Fibroblast of the aortic adventitia (primary cell): ENCODE measurements around the gene CACNG8. TPM values are rescaled to one million over a fixed set of nuclear protein-coding genes. Genes with fewer than 3 reads are reported as not detected.

Experiments used
- DNase-seq: peaks from one replicate; pipeline ENCODE4 v3.0.0-alpha.2; 2010; ENCODE audit warnings: low read depth
- H3K4me3 ChIP-seq: 2 replicates; pipeline ENCODE4 v1.5.1; 2011; ENCODE audit warnings: low read depth, mild to moderate bottlenecking, control low read depth, low read length, moderate library complexity
- CTCF ChIP-seq: IDR thresholded peaks from 2 replicates; pipeline ENCODE4 v1.5.1; 2011; ENCODE audit warnings: mild to moderate bottlenecking, low read length, control low read depth, inconsistent platforms; ENCODE audit not compliant: insufficient read depth
- total RNA-seq: library from RNA; depleted of rRNA; stranded (reverse); fragments of >200 nt; gene quantifications from 2 replicates; pipeline ENCODE4 v1.2.3, GENCODE V29; 2012; ENCODE audit warnings: low replicate concordance

The CACNG8 gene
- total RNA-seq, 1 donor = 0.45 TPM

DNA sequence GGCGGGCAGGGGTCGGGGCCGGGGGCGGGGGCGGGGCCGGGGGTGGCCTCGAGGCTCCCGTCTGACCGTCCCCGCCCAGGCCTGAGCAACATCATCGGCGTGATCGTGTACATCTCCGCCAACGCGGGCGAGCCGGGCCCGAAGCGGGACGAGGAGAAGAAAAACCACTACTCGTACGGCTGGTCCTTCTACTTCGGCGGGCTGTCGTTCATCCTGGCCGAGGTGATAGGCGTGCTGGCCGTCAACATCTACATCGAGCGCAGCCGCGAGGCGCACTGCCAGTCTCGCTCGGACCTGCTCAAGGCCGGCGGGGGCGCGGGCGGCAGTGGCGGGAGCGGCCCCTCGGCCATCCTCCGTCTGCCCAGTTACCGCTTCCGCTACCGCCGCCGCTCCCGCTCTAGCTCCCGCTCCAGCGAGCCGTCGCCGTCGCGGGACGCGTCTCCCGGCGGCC lies 19.3 kb downstream of the CACNG8 start:
- H3K4me3 ChIP-seq = peak overlapping the region; percentile 61
- no peak for DNase-seq
- TF ChIP-seq CTCF = no peak

- no peak overlapping the region for H3K4me3 ChIP-seq
- peak; percentile 47 for DNase-seq
- TF ChIP-seq CTCF = no peak
Observed at GRCh38 chr19:53982611-53983010, 19.9 kb downstream of the CACNG8 start.

DNA sequence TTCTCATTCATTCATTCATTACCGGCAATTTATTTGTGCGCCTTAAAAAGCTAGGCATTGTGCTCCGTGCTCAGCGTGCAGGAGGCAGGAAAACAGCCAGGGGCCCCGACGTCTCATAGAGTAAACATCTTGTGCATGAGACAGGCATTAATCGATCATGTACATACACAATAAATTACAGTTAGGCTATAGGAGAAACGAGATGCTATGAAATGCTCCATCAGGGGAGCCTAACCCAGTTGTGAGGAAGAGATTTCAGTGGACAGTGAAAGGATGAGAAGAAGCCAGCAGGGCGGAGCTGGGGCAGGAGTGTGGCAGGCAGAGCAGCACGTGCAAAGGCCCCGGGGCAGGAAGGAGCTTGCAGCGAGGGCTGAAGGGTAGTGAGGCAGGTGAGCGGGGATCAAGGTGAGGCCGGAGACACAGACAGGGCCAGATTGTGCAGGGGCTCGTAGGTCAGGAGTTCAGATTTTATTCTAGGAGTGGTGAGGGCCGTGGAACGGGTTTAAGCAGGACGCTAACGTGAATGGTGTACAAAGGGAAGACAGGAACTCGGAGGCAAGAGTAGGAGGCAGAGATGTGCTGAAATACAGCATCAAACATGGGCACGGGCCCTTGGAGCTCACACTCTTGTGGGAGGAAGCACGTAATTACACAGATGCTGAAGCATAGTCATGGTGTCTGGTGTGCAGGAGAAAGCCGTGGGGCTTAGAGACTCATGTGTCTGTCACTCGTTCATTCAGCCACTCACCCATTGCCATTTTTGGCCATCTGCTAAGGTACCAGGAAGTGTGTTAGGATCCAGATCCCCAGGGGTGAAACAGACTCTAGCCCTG lies 20.9 kb downstream of the CACNG8 start:
- H3K4me3 ChIP-seq = no peak overlapping the region
- no peak for TF ChIP-seq CTCF
- DNase-seq = no peak

DNA sequence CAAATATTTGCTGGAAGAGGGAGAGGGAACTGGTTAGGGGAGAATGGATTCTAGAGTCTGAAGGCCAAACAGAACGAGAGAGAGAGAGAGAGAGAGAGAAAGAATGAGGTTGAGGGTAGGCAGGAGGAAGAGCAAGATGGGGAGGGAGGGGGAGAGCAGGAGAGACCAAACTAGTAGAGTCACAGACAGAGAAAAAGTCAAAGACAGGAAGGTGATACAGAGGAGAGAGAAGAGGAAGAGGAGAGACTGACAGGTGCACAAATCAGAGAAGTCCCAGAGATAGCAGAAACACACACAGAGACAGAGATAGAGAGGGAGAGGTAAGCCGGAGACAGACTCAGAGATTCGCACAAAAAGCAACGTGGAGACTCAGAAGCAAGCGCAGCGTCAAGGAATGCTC lies 23.1 kb downstream of the CACNG8 start:
- no peak for TF ChIP-seq CTCF
- no peak overlapping the region for H3K4me3 ChIP-seq
- DNase-seq = no peak

GRCh38 chr19:53988981-53989380 lies 26.2 kb downstream of the CACNG8 start:
- no peak for DNase-seq
- TF ChIP-seq CTCF = no peak
- no peak overlapping the region for H3K4me3 ChIP-seq

- DNase-seq = peak; percentile 90
- no peak overlapping the region for H3K4me3 ChIP-seq
- TF ChIP-seq CTCF = no peak
Observed at GRCh38 chr19:53989600-53990533, 27.1 kb downstream of the CACNG8 start.
